HG03135 (cell line): ENCODE results near the gene HOXD13.

Experiments used
- ATAC-seq: cut with Tn5 transposase; IDR thresholded peaks from one replicate; pipeline ENCODE4 v1.9.1; 2021; ENCODE audit warnings: mild to moderate bottlenecking, moderate library complexity; ENCODE audit not compliant: unreplicated experiment

The HOXD13 gene

GRCh38 chr2:176105078-176105729, 12.7 kb downstream of the HOXD13 start:
- ATAC-seq = no peak

DNA sequence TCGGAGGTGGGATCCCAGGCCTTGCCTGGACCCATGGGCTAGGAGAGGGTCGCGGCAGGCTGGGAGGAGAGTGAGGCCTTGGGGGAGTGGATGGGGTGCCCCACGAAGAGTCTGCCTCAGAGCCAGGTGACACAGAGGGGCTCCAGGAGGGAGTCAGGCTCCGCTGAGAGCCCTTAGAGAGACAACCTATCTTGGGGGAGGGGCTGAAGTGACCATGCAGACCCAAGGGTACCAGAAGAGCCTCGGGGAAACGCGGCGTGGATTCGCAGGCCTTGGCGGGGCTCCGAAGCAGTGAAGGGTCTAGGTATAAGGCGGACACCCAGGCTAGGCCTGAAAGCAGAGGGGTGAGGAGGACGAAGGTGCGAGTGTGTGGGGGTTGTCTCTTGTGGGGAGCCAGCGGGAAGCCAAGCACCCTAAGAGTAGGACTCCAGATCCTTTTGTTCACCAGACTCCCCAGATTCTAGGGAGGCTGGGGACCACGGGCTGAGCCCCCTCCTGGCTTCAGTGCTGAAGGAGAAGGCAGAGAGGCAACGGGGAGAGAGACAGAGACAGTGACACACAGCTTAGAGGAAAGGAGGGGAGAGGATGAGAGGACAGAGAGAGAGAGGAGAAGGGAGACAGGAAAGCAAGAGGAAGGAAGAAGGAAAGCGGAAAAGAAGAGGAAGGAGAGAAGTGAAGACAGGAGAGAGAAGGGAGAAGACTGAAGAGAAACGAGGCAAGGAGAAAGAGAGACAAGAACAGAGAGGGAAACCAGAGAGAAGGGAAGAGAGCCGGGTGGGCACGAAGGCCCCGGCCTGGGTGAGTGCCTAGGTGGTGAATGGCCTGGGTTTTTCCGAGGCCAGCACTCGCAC, 13.4 kb downstream of the HOXD13 start:
- ATAC-seq = no peak

DNA sequence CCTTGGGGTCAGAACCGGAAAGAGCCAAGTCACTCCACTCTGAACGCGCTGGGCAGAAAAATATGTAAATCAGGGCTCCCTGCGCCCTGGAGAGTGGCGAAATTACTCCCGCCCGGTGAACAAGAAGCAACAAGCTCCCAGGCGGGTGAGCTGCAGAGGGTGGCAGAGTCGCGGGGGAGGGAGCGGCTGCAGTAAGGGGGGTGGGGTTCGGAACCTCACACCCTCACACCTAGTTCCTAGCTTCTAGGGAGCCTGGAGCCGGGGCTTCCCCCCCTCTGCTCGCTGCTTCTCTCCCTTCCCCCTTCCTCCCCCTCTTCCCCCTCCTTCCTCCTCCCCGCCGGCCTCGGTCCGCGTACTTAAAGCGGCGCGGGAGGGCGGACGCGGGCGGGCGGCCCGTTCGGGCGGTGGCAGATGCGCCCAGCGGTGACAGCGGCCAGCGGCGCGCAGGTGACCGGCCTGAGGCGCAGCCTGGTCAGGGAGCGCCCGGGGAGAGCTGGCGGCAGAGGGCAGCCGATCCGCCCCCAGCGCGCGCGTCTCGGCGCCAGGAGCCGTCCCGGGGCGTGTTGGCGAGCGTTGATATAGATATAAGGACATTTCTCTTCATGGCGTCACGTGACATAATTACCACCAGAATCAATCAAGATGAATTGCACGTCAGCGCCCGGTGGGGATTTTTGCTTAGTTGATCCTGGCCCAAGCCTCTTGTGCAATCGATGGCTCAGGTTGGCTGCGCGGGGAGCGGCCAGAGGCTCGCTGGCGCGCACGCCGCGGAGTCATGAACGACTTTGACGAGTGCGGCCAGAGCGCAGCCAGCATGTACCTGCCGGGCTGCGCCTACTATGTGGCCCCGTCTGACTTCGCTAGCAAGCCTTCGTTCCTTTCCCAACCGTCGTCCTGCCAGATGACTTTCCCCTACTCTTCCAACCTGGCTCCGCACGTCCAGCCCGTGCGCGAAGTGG, 14.3 kb downstream of the HOXD13 start, which contains the start of gene HOXD11:
Gene HOXD11 (plus strand): TSS at position 700 of the 959 bp plus-strand sequence. CDS start 76 bp downstream, at position 776.
- no peak for ATAC-seq

DNA sequence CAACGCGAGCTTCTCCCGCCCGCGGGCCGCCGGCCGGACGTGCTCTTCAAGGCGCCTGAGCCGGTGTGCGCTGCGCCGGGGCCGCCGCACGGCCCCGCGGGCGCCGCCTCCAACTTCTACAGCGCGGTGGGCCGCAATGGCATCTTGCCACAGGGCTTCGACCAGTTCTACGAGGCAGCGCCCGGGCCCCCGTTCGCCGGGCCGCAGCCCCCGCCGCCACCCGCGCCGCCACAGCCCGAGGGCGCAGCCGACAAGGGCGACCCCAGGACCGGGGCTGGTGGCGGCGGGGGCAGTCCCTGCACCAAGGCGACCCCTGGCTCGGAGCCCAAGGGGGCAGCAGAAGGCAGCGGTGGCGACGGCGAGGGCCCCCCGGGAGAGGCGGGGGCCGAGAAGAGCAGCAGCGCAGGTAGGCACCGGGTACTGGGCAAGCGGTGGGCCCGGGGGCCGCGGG, 15.2 kb downstream of the HOXD13 start:
- ATAC-seq = no peak

DNA sequence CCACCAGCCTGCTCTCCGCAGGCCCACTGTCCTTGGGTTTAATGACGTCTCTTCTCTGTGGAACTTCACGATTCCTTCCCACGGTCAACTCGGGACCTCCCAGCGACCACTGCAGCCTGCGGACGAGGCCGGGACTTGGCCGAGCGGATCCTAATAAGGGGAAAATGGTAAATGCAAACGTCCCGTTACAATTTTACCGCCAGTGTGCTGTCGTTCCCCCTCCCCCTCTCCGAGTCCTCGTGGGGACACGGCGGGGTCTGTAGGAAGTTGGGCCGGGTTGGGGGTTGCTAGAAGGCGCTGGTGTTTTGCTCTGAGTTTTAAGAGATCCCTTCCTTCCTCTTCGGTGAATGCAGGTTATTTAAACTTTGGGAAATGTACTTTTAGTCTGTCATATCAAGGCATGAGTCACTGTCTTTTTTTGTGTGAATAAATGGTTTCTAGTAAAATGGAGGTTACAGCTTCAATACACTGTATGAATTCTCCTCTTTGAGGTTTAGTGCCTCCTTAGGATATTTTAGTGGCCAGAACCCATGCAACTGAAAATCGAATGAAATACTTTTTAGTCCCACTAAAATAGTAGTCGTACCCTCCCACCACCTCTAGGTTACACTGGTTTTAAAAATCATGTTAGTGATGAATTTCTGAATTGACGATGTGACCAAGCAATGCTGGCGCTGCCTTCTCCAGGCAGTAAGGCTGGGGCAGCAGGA, 16.8 kb downstream of the HOXD13 start:
- ATAC-seq = no peak

DNA sequence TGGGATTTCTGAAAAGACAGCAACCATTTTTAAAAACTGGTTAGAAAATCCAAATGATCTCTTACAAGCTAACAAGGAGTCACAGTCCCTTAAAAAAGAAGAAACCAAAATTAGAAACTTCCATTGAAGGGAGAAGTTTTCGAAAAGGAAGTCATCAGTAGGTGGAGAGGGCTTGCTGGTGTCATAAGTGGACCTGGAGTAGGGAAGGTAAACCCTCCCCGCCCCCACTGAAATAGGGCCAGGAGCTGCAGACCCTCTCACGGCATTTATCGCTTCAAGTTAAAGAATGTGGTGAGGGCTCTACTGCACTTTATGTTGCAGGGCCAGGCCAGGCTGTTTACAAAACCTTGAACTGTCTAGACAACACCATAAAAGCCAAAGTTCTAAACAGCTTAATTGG, 17.4 kb downstream of the HOXD13 start:
- no peak for ATAC-seq

DNA sequence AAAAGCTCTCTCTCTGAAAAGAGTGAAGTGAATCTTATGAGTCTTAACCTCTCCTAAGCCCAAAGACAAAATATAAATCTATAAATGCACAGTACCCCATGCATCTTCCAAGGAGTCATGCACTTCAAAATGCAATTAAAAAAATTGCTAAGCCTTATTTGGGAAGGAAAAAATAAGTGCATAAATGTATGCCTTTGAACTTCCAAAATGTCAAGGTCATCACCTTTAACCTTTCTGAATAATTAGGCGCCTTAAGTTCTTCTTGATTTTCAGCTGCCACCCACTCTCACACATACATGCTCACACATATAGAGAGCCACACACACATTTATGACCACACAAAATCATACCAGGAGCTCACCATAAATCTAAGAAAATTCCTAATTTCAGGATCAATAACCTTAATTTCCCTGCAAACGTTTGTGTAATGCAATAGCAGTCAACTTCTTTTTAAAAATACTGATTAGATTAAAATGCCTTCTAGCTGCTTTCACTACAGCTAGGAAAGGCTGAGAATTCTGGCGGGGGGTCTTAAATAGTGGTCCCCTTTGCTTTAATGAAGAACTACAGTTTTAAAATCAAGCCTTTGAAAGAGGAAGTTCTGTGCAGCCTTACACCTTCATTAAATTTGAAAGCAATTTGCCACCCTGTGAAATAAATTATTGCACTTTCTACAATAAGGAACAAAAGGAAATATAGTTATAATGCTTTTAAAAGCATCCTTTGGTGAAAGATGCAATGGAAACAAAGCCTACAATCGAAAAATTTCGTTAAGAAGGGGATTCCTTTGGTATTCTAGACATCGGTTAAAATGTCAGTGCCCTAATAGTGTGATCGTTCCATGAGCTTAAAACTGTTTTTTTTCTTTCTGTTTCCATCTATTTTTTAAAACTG, 18.1 kb downstream of the HOXD13 start:
- ATAC-seq = no peak

DNA sequence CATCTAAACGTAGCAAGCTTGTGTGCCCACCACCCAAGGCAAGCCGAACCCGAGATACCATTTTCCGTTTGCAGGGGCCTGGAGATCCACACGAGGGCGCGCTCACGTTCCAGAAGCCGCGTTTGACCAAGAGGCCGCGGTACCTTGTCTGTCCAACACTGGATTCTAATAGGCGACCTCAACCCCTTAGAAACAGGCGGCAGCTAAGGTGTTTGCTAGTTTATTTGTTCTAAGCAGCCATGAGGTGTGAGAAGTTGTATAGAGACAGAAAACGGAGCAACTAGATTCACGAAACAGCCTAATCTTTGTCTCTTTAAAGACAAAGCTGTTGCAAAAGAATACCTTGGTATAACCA, 18.8 kb downstream of the HOXD13 start:
- ATAC-seq = no peak

DNA sequence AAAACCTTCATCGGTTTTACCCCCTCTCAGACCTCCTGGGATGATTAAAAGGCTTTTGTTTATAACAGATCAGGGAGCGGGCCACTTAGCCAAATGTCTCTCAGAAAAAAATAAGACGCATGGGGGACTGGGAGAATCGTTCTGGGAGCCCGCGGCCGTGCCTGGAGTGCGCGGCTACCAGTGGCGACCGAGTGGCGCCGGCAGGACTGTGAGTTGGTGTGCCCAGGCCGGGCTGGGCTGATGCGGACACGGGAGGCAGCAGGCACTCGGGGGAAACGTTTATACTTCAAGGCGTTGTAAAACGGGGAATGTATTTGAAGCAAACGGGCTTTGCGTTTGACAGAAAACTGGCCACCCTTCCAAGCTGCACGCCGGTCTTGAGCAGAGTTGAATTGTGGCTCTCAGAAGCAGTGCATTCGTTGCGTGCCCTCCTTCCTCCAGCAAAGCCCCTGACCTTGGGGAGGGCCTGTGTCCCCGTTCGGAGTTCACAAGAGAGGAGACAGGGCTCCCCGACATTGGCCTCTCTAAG, 19.4 kb downstream of the HOXD13 start:
- ATAC-seq = no peak

DNA sequence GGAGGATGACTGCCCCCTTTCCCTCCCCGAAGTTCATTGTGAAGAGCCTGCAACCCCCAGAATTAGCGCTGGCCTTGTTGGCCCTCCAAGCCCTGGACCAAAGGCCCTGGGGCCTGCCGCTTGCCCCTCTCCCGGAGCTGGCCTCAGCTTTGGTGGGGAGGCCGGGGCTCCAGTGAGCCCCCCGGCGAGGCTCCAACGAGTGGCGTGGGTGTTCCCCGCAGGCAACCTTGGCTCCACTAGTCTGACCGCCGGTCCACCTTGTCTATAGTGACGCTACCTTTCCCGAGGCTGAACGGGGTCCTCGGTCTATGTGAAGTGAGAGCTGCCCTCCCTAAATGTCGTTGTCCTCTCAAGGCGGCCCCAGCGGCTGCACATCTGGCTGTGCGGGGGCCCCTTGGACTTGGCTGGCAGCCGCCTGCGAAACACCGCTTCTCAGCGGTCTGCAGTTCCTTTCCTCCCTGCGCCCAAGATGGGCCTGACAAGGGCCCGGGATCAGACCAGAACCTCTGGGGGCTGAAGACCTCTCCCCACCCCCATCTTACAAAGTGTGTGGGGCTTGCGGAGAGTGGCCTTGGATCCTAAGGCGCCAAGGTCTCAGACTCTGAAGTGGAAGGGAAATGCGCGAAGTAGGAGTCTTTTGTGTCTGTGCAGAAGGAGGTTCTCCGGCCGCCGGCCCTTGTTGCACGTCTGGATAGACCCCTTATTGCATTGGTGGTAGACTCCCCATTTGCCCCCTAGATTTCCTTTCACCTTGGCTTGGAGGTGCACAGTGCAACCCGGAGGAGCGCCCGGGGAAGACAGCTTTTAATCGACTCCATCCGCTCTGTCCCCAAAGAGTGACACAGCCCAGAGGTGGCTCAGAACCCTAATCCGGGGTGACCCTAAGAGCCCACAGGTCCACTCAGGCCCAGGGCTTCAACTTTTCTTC, 20.1 kb downstream of the HOXD13 start:
- ATAC-seq = no peak

GRCh38 chr2:176114120-176114929, 21.8 kb downstream of the HOXD13 start:
- ATAC-seq = no peak

- no peak for ATAC-seq
Observed at GRCh38 chr2:176114930-176115625, 22.6 kb downstream of the HOXD13 start.

GRCh38 chr2:176115883-176116813, 23.6 kb downstream of the HOXD13 start, which contains the start of gene HOXD10:
TSS of gene HOXD10 (plus strand) at chr2:176116778. CDS start at chr2:176116834, 56 bp downstream.
- no peak for ATAC-seq

GRCh38 chr2:176117162-176117822, 24.8 kb downstream of the HOXD13 start:
- ATAC-seq = no peak

GRCh38 chr2:176117823-176118371, 25.4 kb downstream of the HOXD13 start:
- no peak for ATAC-seq
